ENCODE measurements around the gene LRRC36. TPM values are rescaled to one million over a fixed set of nuclear protein-coding genes. Genes with fewer than 3 reads are reported as not detected.

Gene LRRC36
- total and polyA plus RNA-seq, 9 of the 15 experiments (the other 6 are each of a cell fraction or from before 2014, with no cell fraction given): 0.09 to 0.40 (median 0.17) TPM; not detected in 1

- no peak for TF ChIP-seq POLR2AphosphoS5 (IDR thresholded peaks at IDR 0.05; ENCODE audit: control insufficient read depth, insufficient read depth, low read depth, low read length)
- no peak for TF ChIP-seq ZNF232 (CRISPR knock-in tag; IDR thresholded peaks at IDR 0.05)
- no peak for TF ChIP-seq ZNF695 (CRISPR knock-in tag; IDR thresholded peaks at IDR 0.05)
- no peak for TF ChIP-seq ZBTB17 (CRISPR knock-in tag; IDR thresholded peaks at IDR 0.05)
- TF ChIP-seq, protein P1, sequence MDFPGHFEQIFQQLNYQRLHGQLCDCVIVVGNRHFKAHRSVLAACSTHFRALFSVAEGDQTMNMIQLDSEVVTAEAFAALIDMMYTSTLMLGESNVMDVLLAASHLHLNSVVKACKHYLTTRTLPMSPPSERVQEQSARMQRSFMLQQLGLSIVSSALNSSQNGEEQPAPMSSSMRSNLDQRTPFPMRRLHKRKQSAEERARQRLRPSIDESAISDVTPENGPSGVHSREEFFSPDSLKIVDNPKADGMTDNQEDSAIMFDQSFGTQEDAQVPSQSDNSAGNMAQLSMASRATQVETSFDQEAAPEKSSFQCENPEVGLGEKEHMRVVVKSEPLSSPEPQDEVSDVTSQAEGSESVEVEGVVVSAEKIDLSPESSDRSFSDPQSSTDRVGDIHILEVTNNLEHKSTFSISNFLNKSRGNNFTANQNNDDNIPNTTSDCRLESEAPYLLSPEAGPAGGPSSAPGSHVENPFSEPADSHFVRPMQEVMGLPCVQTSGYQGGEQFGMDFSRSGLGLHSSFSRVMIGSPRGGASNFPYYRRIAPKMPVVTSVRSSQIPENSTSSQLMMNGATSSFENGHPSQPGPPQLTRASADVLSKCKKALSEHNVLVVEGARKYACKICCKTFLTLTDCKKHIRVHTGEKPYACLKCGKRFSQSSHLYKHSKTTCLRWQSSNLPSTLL (IDR thresholded peaks at IDR 0.05): no peak
- TF ChIP-seq ZNF589 (CRISPR knock-in tag; IDR thresholded peaks at IDR 0.05; ENCODE audit: low read depth): no peak
- no peak for TF ChIP-seq ZNF197 (CRISPR knock-in tag; IDR thresholded peaks at IDR 0.05; ENCODE audit: low read depth)
- no peak for TF ChIP-seq FOXJ2 (tag; IDR thresholded peaks at IDR 0.05)
- no peak for TF ChIP-seq CCAR2 (IDR thresholded peaks at IDR 0.05; ENCODE audit: low read depth, low read length)
These were observed 22.6 kb upstream of the LRRC36 start (continued) for GRCh38 chr16:67304020-67304419.

All from K562 (cell line).